Neuronal stem cell (in vitro differentiated cells): ENCODE measurements around the gene FGF1.

Experiments used
- DNase-seq: peaks from one replicate; pipeline ENCODE4 v3.0.0-alpha.2; 2013; ENCODE audit warnings: low spot score
- H2AFZ ChIP-seq: one replicate; pipeline ENCODE4 v1.6.1; 2013; ENCODE audit warnings: mild to moderate bottlenecking, low read length, inconsistent platforms
- H2AK5ac ChIP-seq: 2 replicates; pipeline ENCODE4 v1.6.1; 2013; ENCODE audit warnings: low read depth, mild to moderate bottlenecking, inconsistent platforms, low read length, moderate library complexity, mixed read lengths
- H2BK120ac ChIP-seq: 2 replicates; pipeline ENCODE4 v1.6.1; 2013; ENCODE audit warnings: low read depth, mild to moderate bottlenecking, inconsistent platforms, low read length, moderate library complexity, mixed read lengths
- H2BK12ac ChIP-seq: one replicate; pipeline ENCODE4 v1.6.1; 2013; ENCODE audit warnings: low read length, inconsistent platforms
- H2BK15ac ChIP-seq: 2 replicates; pipeline ENCODE4 v1.6.1; 2013; ENCODE audit warnings: mild to moderate bottlenecking, low read length, inconsistent platforms, mixed read lengths
- H2BK5ac ChIP-seq: one replicate; pipeline ENCODE4 v1.6.1; 2013; ENCODE audit warnings: inconsistent platforms, mild to moderate bottlenecking, low read length, moderate library complexity
- H3K14ac ChIP-seq: one replicate; pipeline ENCODE4 v1.6.1; 2013; ENCODE audit warnings: low read length, inconsistent platforms
- H3K18ac ChIP-seq: 2 replicates; pipeline ENCODE4 v1.6.1; 2013; ENCODE audit warnings: low read length, inconsistent platforms
- H3K23ac ChIP-seq: 2 replicates; pipeline ENCODE4 v1.6.1; 2013; ENCODE audit warnings: low read depth, mild to moderate bottlenecking, mixed read lengths, low read length, inconsistent platforms; ENCODE audit not compliant: poor library complexity
- H3K27ac ChIP-seq: replicated peaks from 3 replicates; pipeline ENCODE4 v1.5.1; 2013; ENCODE audit warnings: low read length, inconsistent platforms
- H3K27me3 ChIP-seq, 3 experiments: 2 replicates each; pipeline ENCODE4 v1.6.1; 2013; ENCODE audit warnings: low read length in 3 of 3, mild to moderate bottlenecking in 2 of 3, inconsistent platforms in 1 of 3, low read depth in 1 of 3, mixed read lengths in 1 of 3, moderate library complexity in 1 of 3; ENCODE audit not compliant: control insufficient read depth in 3 of 3, insufficient read depth in 3 of 3
- H3K36me3 ChIP-seq, 2 donors: replicated peaks in 1 of 2; 2 replicates each; pipeline ENCODE4 v1.6.1; 2013; ENCODE audit warnings: low read length in 2 of 2; ENCODE audit not compliant: control insufficient read depth in 2 of 2, insufficient read depth in 2 of 2
- H3K4ac ChIP-seq: 2 replicates; pipeline ENCODE4 v1.6.1; 2013; ENCODE audit warnings: inconsistent platforms, mild to moderate bottlenecking, low read length, moderate library complexity
- H3K4me1 ChIP-seq, 2 donors: 1 replicate in 1 of 2; 2 replicates in 1 of 2; pipeline ENCODE4 v1.6.1; 2013; ENCODE audit warnings: low read length in 2 of 2, low read depth in 1 of 2; ENCODE audit not compliant: control insufficient read depth in 2 of 2, insufficient read depth in 1 of 2
- H3K4me2 ChIP-seq: one replicate; pipeline ENCODE4 v1.6.1; 2013; ENCODE audit warnings: mild to moderate bottlenecking, low read length, inconsistent platforms; ENCODE audit not compliant: insufficient read depth, poor library complexity, severe bottlenecking
- H3K4me3 ChIP-seq, 2 donors: 2 replicates each; pipeline ENCODE4 v1.5.1; 2013; ENCODE audit warnings: low read length in 2 of 2, mild to moderate bottlenecking in 2 of 2, inconsistent platforms in 1 of 2, moderate library complexity in 1 of 2
- H3K79me1 ChIP-seq: one replicate; pipeline ENCODE4 v1.6.1; 2013; ENCODE audit warnings: low read depth, mild to moderate bottlenecking, inconsistent platforms, low read length, moderate library complexity
- H3K9ac ChIP-seq: one replicate; pipeline ENCODE4 v1.6.1; 2013; ENCODE audit warnings: mild to moderate bottlenecking, low read depth, low read length, inconsistent platforms; ENCODE audit not compliant: poor library complexity
- H3K9me3 ChIP-seq, 2 donors: replicated peaks in 1 of 2; 2 replicates each; pipeline versions ENCODE3 to v1.6.1; 2013; ENCODE audit warnings: low read length in 2 of 2, mild to moderate bottlenecking in 2 of 2, inconsistent platforms in 1 of 2, low read depth in 1 of 2, mixed read lengths in 1 of 2, moderate library complexity in 1 of 2; ENCODE audit not compliant: control insufficient read depth in 2 of 2, insufficient read depth in 1 of 2
- H4K8ac ChIP-seq: one replicate; pipeline ENCODE4 v1.6.1; 2013; ENCODE audit warnings: low read depth, mild to moderate bottlenecking, inconsistent platforms, low read length, moderate library complexity
- H4K91ac ChIP-seq: one replicate; pipeline ENCODE4 v1.6.1; 2013; ENCODE audit warnings: low read length, low read depth, mild to moderate bottlenecking, inconsistent platforms; ENCODE audit not compliant: poor library complexity
- WGBS, 2 donors: extraction: QIAGEN DNeasy Blood & Tissue Kit; methylation state at CpG; one replicate each; pipeline ENCODE4 v1.1.7; 2013; ENCODE audit warnings: missing lambda C conversion rate in 2 of 2, mixed read lengths in 1 of 2; ENCODE audit not compliant: insufficient read length in 2 of 2, insufficient replicate concordance in 1 of 2; ENCODE audit errors: extremely low coverage in 2 of 2; 5-methylcytosine and 5-hydroxymethylcytosine counted together

The FGF1 gene

GRCh38 chr5:142630927-142631539 is 54.9 kb downstream of the FGF1 start:
- no peaks in the 10 kb centered on the region for H3K36me3 ChIP-seq
- H3K79me1 ChIP-seq: no peaks in the 10 kb centered on the region
- H4K91ac ChIP-seq: no peak overlapping the region
- H2AK5ac ChIP-seq: no peak overlapping the region
- H4K8ac ChIP-seq: no peak overlapping the region
- no peak overlapping the region for H2BK120ac ChIP-seq
- no peak overlapping the region for H3K14ac ChIP-seq
- peaks cover 0 to 11% of the 10 kb centered on the region in 2 donors for H3K4me1 ChIP-seq
- no peak overlapping the region for H3K27ac ChIP-seq
- H3K9ac ChIP-seq: no peak overlapping the region
- no peak overlapping the region for H2BK5ac ChIP-seq
- H3K23ac ChIP-seq: no peak overlapping the region
- no peaks in the 10 kb centered on the region for H3K9me3 ChIP-seq
- no peak overlapping the region for H3K4me2 ChIP-seq
- no CpG with 5 or more reads among the region's 7 CpGs for WGBS, 2 donors
- H2BK15ac ChIP-seq: no peak overlapping the region
- no peak overlapping the region for H2AFZ ChIP-seq
- no peaks in the 10 kb centered on the region for H3K27me3 ChIP-seq
- H3K18ac ChIP-seq: no peak overlapping the region
- no peak overlapping the region for H3K4me3 ChIP-seq
- DNase-seq: no peak
- H3K4ac ChIP-seq: no peak overlapping the region
- H2BK12ac ChIP-seq: no peak overlapping the region

- H3K18ac ChIP-seq: no peak overlapping the region
- no peak overlapping the region for H3K14ac ChIP-seq
- no peak overlapping the region for H2AK5ac ChIP-seq
- H3K9me3 ChIP-seq: no peaks in the 10 kb centered on the region
- no peak overlapping the region for H2BK15ac ChIP-seq
- no peak for DNase-seq
- no peaks in the 10 kb centered on the region for H3K36me3 ChIP-seq
- WGBS, 2 donors: no CpG with 5 or more reads among the region's 5 CpGs
- peaks cover 5 to 11% of the 10 kb centered on the region in 2 donors for H3K4me1 ChIP-seq
- no peak overlapping the region for H3K9ac ChIP-seq
- no peak overlapping the region for H3K23ac ChIP-seq
- no peak overlapping the region for H3K4me3 ChIP-seq
- H3K27ac ChIP-seq: no peak overlapping the region
- no peak overlapping the region for H2AFZ ChIP-seq
- H3K27me3 ChIP-seq: no peaks in the 10 kb centered on the region
- no peak overlapping the region for H2BK5ac ChIP-seq
- no peak overlapping the region for H2BK12ac ChIP-seq
- no peak overlapping the region for H4K8ac ChIP-seq
- no peak overlapping the region for H3K4me2 ChIP-seq
- H4K91ac ChIP-seq: no peak overlapping the region
- no peak overlapping the region for H3K4ac ChIP-seq
- no peaks in the 10 kb centered on the region for H3K79me1 ChIP-seq
- no peak overlapping the region for H2BK120ac ChIP-seq
Observed at GRCh38 chr5:142627383-142628217, 58.3 kb downstream of the FGF1 start.

GRCh38 chr5:142626786-142627185 is 59.1 kb downstream of the FGF1 start:
- H2AK5ac ChIP-seq: no peak overlapping the region
- no peak overlapping the region for H2BK12ac ChIP-seq
- H3K23ac ChIP-seq: no peak overlapping the region
- H2AFZ ChIP-seq: no peak overlapping the region
- no peak overlapping the region for H4K91ac ChIP-seq
- H2BK5ac ChIP-seq: no peak overlapping the region
- no peaks in the 10 kb centered on the region for H3K27me3 ChIP-seq
- H3K4me3 ChIP-seq: no peak overlapping the region
- no peaks in the 10 kb centered on the region for H3K9me3 ChIP-seq
- H3K9ac ChIP-seq: no peak overlapping the region
- H3K18ac ChIP-seq: no peak overlapping the region
- no peaks in the 10 kb centered on the region for H3K79me1 ChIP-seq
- H3K4me1 ChIP-seq: peaks cover 7 to 11% of the 10 kb centered on the region in 2 donors
- H4K8ac ChIP-seq: no peak overlapping the region
- H3K4me2 ChIP-seq: no peak overlapping the region
- DNase-seq: no peak
- WGBS, 2 donors: no CpG with 5 or more reads among the region's 2 CpGs
- no peak overlapping the region for H3K27ac ChIP-seq
- no peaks in the 10 kb centered on the region for H3K36me3 ChIP-seq
- no peak overlapping the region for H3K14ac ChIP-seq
- H3K4ac ChIP-seq: no peak overlapping the region
- H2BK120ac ChIP-seq: no peak overlapping the region
- H2BK15ac ChIP-seq: no peak overlapping the region

- Histone ChIP-seq H2AFZ (no peak overlapping the region), H2AK5ac (no peak overlapping the region), H3K23ac (no peak overlapping the region), H2BK15ac (no peak overlapping the region), H3K4me1 (peaks cover 7 to 11% of the 10 kb centered on the region in 2 donors), H3K4me3 (no peak overlapping the region), H3K4me2 (no peak overlapping the region), H3K9me3 (no peaks in the 10 kb centered on the region), H3K9ac (no peak overlapping the region), H2BK5ac (no peak overlapping the region), H4K91ac (no peak overlapping the region), H2BK120ac (no peak overlapping the region), H3K36me3 (no peaks in the 10 kb centered on the region), H2BK12ac (no peak overlapping the region), H4K8ac (no peak overlapping the region), H3K4ac (no peak overlapping the region), H3K27me3 (no peaks in the 10 kb centered on the region), H3K14ac (no peak overlapping the region), H3K79me1 (no peaks in the 10 kb centered on the region), H3K18ac (no peak overlapping the region), H3K27ac (no peak overlapping the region)
- WGBS, 2 donors: no CpG with 5 or more reads among the region's 3 CpGs
- no peak for DNase-seq
Observed at GRCh38 chr5:142626099-142626498, 59.8 kb downstream of the FGF1 start.
